ENCODE measurements around the gene PSG3.
"Not testable (repeated sequence)": the region's sequence is repeated elsewhere in the genome, so short reads cannot be mapped to it uniquely, and the experiment has no call there.

Gene PSG3

DNA sequence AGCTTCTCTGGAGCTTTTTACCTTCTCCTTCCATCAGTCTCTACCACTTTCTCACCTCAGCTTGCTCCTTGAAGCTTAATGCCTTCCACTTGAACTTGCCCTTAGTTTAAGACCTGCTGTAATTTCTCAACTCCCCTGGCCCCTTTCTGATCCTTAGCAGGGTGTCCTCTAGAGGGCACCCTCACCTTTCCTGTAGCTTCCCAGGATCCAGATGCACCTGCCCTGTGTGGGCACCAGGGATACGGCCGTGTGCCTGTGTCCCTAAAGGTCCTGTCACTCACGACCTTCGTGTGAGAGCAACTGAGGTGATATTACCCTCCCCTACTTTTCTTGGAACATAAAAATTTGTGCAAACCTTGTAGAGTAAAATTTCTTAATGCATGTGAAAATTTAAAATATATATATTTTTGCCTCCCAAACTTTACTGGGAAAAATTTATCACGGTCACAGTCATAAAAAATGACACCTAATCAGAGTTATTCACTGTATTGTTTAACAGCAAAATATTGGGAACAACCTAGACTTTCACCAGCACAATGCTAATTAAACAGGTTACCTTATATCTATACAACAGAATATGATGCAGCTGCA, 46.4 kb downstream of the PSG3 start:
- TF ChIP-seq, protein P1, sequence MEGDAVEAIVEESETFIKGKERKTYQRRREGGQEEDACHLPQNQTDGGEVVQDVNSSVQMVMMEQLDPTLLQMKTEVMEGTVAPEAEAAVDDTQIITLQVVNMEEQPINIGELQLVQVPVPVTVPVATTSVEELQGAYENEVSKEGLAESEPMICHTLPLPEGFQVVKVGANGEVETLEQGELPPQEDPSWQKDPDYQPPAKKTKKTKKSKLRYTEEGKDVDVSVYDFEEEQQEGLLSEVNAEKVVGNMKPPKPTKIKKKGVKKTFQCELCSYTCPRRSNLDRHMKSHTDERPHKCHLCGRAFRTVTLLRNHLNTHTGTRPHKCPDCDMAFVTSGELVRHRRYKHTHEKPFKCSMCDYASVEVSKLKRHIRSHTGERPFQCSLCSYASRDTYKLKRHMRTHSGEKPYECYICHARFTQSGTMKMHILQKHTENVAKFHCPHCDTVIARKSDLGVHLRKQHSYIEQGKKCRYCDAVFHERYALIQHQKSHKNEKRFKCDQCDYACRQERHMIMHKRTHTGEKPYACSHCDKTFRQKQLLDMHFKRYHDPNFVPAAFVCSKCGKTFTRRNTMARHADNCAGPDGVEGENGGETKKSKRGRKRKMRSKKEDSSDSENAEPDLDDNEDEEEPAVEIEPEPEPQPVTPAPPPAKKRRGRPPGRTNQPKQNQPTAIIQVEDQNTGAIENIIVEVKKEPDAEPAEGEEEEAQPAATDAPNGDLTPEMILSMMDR (conservative IDR thresholded peaks at IDR 0.05): peak; percentile 97
- no peak overlapping the region for H3K27ac ChIP-seq

DNA sequence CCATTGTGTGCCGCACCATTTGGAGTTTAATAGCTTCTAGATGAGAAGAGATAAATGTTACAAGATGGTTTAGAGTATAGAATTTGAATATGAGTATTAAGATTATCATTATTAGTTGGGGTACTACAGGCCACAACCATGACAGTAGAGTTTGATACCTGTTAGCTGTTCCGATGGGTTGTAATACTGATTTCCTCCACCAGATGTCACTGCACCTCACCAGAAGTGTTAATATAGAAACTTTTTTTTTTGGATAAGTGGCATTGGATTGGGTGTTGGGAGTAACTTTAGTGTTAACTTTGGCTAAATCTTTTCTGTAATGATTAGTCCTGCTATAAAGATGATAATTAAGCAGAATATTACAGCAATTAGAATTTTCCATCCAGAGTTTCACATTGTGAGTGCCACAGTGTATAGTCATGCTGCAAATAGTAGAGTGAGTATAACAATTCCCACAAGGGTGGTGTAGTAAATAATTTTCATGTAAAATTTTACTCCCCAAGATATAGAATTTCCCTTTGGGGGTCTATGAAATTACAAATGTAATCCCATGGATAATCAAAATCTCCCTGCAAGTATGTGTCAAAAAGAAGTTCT, 56.3 kb downstream of the PSG3 start:
- TF ChIP-seq, protein P1 (conservative IDR thresholded peaks at IDR 0.05): peak; percentile 77
- H3K27ac ChIP-seq: no peak overlapping the region

DNA sequence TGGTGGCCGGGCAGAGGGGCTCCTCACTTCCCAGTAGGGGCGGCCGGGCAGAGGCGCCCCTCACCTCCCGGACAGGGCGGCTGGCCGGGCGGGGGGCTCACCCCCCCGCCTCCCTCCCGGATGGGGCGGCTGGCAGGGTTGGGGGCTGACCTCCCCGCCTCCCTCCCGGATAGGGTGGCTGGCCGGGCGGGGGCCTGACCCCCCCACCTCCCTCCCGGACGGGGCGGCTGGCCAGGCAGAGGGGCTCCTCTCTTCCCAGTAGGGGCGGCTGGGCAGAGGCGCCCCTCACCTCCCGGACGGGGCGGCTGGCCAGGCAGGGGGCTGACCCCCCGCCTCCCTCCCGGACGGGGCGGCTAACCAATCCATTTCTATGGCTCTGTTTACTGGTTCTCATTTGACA, 64.0 kb downstream of the PSG3 start:
- H3K27ac ChIP-seq: not testable (repeated sequence)

DNA sequence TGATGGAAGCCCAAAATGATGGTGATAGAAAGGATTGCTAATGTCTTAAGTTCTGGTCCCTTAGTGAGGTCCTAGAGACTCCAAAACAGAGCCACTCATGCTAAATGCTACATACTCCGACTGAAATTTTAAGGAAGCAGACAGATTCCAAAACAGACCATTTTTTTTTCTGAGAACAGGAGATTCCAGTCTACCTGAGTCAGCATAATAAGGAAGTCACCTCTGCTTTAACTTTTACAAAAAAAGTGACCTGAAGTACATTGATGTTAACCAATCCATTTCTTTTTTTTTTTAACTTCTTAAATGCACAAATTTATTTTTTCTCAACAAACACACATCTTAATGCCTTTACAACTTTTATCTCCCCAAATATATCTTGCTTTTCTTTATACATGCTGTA, 65.7 kb downstream of the PSG3 start:
- H3K27ac ChIP-seq: not testable (repeated sequence)

All from VCaP (cell line).